Measurements from ENCODE around the gene SNCA.
A peak's percentile ranks its signal among the peaks of the same experiment; 100 is the strongest.

Gene SNCA

GRCh38 chr4:89703829-89704590 lies 133.0 kb downstream of the SNCA start:
- no peak for DNase-seq

- no peak for DNase-seq
Observed at GRCh38 chr4:89700766-89701423, 136.1 kb downstream of the SNCA start.

- DNase-seq: no peak
Observed at GRCh38 chr4:89685690-89686089, 151.3 kb downstream of the SNCA start.

- DNase-seq: no peak
Observed at GRCh38 chr4:89685277-89685676, 151.7 kb downstream of the SNCA start.

GRCh38 chr4:89684536-89684935 lies 152.4 kb downstream of the SNCA start:
- DNase-seq: no peak

GRCh38 chr4:89682808-89683207 lies 154.2 kb downstream of the SNCA start:
- no peak for DNase-seq

GRCh38 chr4:89681671-89682070 lies 155.3 kb downstream of the SNCA start:
- DNase-seq: no peak

- peak; percentile 68 for DNase-seq
Observed at GRCh38 chr4:89681219-89681618, 155.7 kb downstream of the SNCA start.

- DNase-seq: no peak
Observed at GRCh38 chr4:89674876-89675459, 162.0 kb downstream of the SNCA start.
